ENCODE measurements around the gene PRKX. TPM values are rescaled to one million over a fixed set of nuclear protein-coding genes. Genes with fewer than 3 reads are reported as not detected.
A peak's percentile ranks its signal among the peaks of the same experiment; 100 is the strongest.
"Not testable (repeated sequence)": the region's sequence is repeated elsewhere in the genome, so short reads cannot be mapped to it uniquely, and the experiment has no call there.

The PRKX gene
- total RNA-seq, 1 donor from 2014 or later: 18.9 TPM

GRCh38 chrX:3577551-3577950, 135.9 kb downstream of the PRKX start:
- DNase-seq: no peak

GRCh38 chrX:3576886-3577501, 136.5 kb downstream of the PRKX start:
- peak; percentile 74 for DNase-seq

GRCh38 chrX:3567686-3568085, 145.8 kb downstream of the PRKX start:
- no peak for DNase-seq

- no peak for DNase-seq
Observed at GRCh38 chrX:3563451-3563850, 150.0 kb downstream of the PRKX start.

- DNase-seq: not testable (repeated sequence)
Observed at GRCh38 chrX:3560010-3560409, 153.4 kb downstream of the PRKX start.

Small RNA genes lying within 50 kb of the gene (small RNA-seq; reads per million reads assigned to genes)
- gene RF00019 (ENCODE audit: low replicate concordance) (not detected), gene RNU6-114P (ENCODE audit: low replicate concordance) (not detected)

Data from tongue (tissue), 3 donors.